ENCODE data around the gene GLRX5.

DNA sequence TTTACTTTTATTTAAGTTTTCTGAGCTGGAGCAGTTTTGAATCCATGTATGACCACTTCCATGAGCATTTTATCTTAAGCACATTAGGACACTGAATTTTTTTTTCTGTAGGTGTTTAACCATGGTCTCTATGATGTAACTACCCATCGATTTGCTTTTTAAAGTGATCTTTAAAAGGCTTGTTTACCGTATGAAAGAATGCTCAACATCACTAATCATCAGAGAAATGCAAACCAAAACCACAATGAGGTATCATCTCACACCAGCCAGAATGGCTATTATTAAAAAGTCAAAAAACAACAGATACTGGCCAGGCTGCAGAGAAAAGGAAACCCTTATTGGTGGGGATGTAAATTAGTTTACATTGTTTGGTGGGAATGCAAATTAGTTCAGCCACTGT lies 23.0 kb downstream of the GLRX5 start:
- TF ChIP-seq, protein P1, sequence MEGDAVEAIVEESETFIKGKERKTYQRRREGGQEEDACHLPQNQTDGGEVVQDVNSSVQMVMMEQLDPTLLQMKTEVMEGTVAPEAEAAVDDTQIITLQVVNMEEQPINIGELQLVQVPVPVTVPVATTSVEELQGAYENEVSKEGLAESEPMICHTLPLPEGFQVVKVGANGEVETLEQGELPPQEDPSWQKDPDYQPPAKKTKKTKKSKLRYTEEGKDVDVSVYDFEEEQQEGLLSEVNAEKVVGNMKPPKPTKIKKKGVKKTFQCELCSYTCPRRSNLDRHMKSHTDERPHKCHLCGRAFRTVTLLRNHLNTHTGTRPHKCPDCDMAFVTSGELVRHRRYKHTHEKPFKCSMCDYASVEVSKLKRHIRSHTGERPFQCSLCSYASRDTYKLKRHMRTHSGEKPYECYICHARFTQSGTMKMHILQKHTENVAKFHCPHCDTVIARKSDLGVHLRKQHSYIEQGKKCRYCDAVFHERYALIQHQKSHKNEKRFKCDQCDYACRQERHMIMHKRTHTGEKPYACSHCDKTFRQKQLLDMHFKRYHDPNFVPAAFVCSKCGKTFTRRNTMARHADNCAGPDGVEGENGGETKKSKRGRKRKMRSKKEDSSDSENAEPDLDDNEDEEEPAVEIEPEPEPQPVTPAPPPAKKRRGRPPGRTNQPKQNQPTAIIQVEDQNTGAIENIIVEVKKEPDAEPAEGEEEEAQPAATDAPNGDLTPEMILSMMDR (IDR thresholded peaks at IDR 0.05; ENCODE audit: insufficient read depth, low read length, poor library complexity, severe bottlenecking) = no peak
- no peak for TF ChIP-seq EZH2phosphoT487 (conservative IDR thresholded peaks at IDR 0.05; ENCODE audit: low read length)
